GM21723 (cell line): ENCODE measurements around the gene CCP110.

Experiments
- ATAC-seq: cut with Tn5 transposase; IDR thresholded peaks from one replicate; pipeline ENCODE4 v1.9.1; 2021; ENCODE audit warnings: mild to moderate bottlenecking, moderate library complexity; ENCODE audit not compliant: unreplicated experiment

CCP110 gene

GRCh38 chr16:19523559-19524355, at the start of gene CCP110:
TSS of gene CCP110 (plus strand) at chr16:19523942. CDS start at chr16:19527882, 3,940 bp downstream.
- peak; percentile 68 for ATAC-seq

GRCh38 chr16:19474617-19475016, 49.1 kb upstream of the CCP110 start:
- ATAC-seq = no peak

GRCh38 chr16:19478505-19478904, 45.2 kb upstream of the CCP110 start:
- no peak for ATAC-seq

GRCh38 chr16:19479302-19479721, 44.4 kb upstream of the CCP110 start:
- no peak for ATAC-seq

GRCh38 chr16:19481296-19481695, 42.4 kb upstream of the CCP110 start:
- ATAC-seq = no peak

GRCh38 chr16:19481769-19482168, 42.0 kb upstream of the CCP110 start:
- ATAC-seq = no peak

GRCh38 chr16:19482291-19482690, 41.5 kb upstream of the CCP110 start:
- ATAC-seq = no peak

GRCh38 chr16:19484096-19484495, 39.6 kb upstream of the CCP110 start:
- ATAC-seq = no peak

- ATAC-seq = no peak
These were observed 38.1 kb upstream of the CCP110 start for GRCh38 chr16:19485611-19486010.

GRCh38 chr16:19486051-19486450, 37.7 kb upstream of the CCP110 start:
- ATAC-seq = no peak

GRCh38 chr16:19486750-19487325, 36.9 kb upstream of the CCP110 start:
- no peak for ATAC-seq

- no peak for ATAC-seq
These were observed 35.5 kb upstream of the CCP110 start for GRCh38 chr16:19488213-19488640.

GRCh38 chr16:19490619-19491018, 33.1 kb upstream of the CCP110 start:
- no peak for ATAC-seq

GRCh38 chr16:19497176-19497575, 26.6 kb upstream of the CCP110 start:
- ATAC-seq = no peak

- ATAC-seq = no peak
These were observed 24.7 kb upstream of the CCP110 start for GRCh38 chr16:19499006-19499405.

GRCh38 chr16:19499481-19499880, 24.3 kb upstream of the CCP110 start:
- no peak for ATAC-seq

- no peak for ATAC-seq
These were observed 21.2 kb upstream of the CCP110 start for GRCh38 chr16:19502395-19503131.

- no peak for ATAC-seq
These were observed 20.2 kb upstream of the CCP110 start for GRCh38 chr16:19503461-19504075.

- no peak for ATAC-seq
These were observed 18.0 kb upstream of the CCP110 start for GRCh38 chr16:19505600-19506303.

- no peak for ATAC-seq
These were observed 16.8 kb upstream of the CCP110 start for GRCh38 chr16:19506965-19507364.

- ATAC-seq = no peak
These were observed 15.9 kb upstream of the CCP110 start for GRCh38 chr16:19507867-19508266.
